ENCODE data around the gene RNF113B. TPM values are rescaled to one million over a fixed set of nuclear protein-coding genes. Genes with fewer than 3 reads are reported as not detected.

Gene RNF113B
- total RNA-seq, 2 experiments from 2014 or later: not detected

DNA sequence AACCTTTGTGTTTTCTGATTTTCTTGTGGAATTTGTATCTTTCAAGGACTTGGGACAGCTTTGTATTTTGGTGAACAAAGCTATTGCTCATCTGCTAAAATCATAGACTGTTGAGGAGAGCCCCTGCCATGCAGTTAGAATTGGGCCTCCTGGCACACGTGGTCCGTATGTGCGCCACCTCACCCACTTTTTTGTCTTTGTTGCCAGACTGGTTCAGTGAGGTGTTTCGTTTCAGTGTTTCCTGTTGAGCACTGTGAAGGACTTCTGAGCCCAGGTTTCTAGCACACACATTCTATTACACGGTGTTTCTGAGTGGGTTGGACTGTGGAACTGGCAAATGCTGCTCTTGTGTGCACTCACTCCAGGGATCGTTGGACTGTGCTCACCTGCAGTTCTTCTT is 37.6 kb upstream of the RNF113B start:
- BruUV-seq (replicated peaks): no TSS peak
- Histone ChIP-seq H3K9me3 (ENCODE audit: low read length) (no peaks in the 10 kb centered on the region), H2AFZ (ENCODE audit: low read length) (no peak overlapping the region), H3K4me3 (ENCODE audit: low read depth, low read length, poor library complexity, severe bottlenecking) (no peak overlapping the region), H3K9me2 (ENCODE audit: insufficient read depth, low read length) (no peaks in the 10 kb centered on the region), H3K79me2 (ENCODE audit: insufficient read depth, low read depth, low read length) (no peaks in the 10 kb centered on the region), H4K20me1 (ENCODE audit: insufficient read depth, low read length) (no peaks in the 10 kb centered on the region), H3K4me1 (ENCODE audit: insufficient read depth, low read length, poor library complexity, severe bottlenecking) (no peaks in the 10 kb centered on the region), H3K4me2 (ENCODE audit: low read length) (no peak overlapping the region), H3K36me3 (ENCODE audit: insufficient read depth, low read length) (no peaks in the 10 kb centered on the region), H3K27ac (ENCODE audit: low read depth, low read length, poor library complexity, severe bottlenecking) (no peak overlapping the region)
- POLR2A ChIA-PET: no interaction called here
- DNase-seq (ENCODE audit: low spot score): no peak
- CTCF ChIA-PET (ENCODE audit: unreplicated experiment): no interaction called here
- intact Hi-C loops (cut with micrococcal nuclease; ENCODE audit: unreplicated experiment): no loop called here
- TF ChIP-seq, protein P1, sequence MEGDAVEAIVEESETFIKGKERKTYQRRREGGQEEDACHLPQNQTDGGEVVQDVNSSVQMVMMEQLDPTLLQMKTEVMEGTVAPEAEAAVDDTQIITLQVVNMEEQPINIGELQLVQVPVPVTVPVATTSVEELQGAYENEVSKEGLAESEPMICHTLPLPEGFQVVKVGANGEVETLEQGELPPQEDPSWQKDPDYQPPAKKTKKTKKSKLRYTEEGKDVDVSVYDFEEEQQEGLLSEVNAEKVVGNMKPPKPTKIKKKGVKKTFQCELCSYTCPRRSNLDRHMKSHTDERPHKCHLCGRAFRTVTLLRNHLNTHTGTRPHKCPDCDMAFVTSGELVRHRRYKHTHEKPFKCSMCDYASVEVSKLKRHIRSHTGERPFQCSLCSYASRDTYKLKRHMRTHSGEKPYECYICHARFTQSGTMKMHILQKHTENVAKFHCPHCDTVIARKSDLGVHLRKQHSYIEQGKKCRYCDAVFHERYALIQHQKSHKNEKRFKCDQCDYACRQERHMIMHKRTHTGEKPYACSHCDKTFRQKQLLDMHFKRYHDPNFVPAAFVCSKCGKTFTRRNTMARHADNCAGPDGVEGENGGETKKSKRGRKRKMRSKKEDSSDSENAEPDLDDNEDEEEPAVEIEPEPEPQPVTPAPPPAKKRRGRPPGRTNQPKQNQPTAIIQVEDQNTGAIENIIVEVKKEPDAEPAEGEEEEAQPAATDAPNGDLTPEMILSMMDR (conservative IDR thresholded peaks at IDR 0.05; ENCODE audit: low read length): no peak
- TF ChIP-seq EZH2phosphoT487 (IDR thresholded peaks at IDR 0.05; ENCODE audit: borderline replicate concordance, low read depth, low read length): no peak

DNA sequence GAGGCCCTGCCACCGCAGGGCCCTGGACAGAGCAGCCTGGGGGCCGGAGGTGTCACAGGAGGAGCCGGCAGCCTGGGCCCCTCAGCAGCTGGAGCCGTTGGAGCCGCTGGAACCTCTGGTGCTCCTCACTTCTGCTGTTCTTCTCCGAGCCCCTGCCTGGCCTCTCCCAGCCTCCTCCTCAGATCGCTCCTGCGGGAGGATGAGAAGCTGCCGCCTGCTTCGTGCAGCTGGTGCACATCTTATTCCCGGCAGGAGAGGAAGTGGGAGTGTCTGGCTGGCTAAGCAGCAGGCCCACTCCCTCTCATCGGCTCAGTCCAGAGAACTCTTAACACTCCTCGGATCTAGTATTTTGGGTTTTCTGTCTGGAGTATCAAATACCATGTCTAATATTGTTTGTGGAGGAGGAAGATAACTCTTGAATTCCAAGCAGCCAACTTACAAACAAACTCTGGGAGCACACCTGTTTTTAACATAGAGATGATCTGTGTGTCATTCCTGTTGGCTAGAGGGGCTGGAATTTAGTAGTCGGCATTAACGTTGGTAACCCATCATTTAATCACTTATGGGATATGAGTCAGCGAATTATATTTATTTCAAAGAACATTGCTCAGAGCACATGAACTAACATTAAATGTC is 37.1 kb upstream of the RNF113B start:
- CTCF ChIA-PET (ENCODE audit: unreplicated experiment): no interaction called here
- no peak for DNase-seq (ENCODE audit: low spot score)

DNA sequence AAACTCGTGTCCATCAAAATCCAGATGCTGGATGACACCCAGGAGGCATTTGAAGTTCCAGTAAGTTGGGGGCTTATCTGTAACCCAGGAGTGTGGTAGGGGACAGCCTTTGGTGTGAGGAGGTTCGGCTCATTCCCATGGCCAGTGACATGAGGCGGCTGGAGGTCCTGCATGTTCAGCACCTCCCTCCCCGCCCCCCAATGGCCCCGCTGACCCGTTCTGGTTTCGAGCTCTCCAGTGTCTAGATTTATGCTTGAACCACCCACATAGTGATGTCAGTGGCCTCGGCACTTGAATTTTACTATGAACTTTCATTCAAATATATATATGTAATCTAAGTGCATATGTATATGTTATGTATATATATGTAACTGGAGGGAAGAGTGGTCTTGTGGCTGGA is 36.3 kb upstream of the RNF113B start:
- no peak overlapping the region for H2AFZ ChIP-seq (ENCODE audit: low read length)
- no peak overlapping the region for H3K4me2 ChIP-seq (ENCODE audit: low read length)
- intact Hi-C loops (cut with micrococcal nuclease; ENCODE audit: unreplicated experiment): no loop called here
- DNase-seq (ENCODE audit: low spot score): no peak
- POLR2A ChIA-PET: no interaction called here
- no peaks in the 10 kb centered on the region for H3K9me2 ChIP-seq (ENCODE audit: insufficient read depth, low read length)
- H3K9me3 ChIP-seq (ENCODE audit: low read length): no peaks in the 10 kb centered on the region
- no peak for TF ChIP-seq EZH2phosphoT487 (IDR thresholded peaks at IDR 0.05; ENCODE audit: borderline replicate concordance, low read depth, low read length)
- TF ChIP-seq, protein P1 (conservative IDR thresholded peaks at IDR 0.05; ENCODE audit: low read length): no peak
- no peak overlapping the region for H3K27ac ChIP-seq (ENCODE audit: low read depth, low read length, poor library complexity, severe bottlenecking)
- no peak overlapping the region for H3K4me3 ChIP-seq (ENCODE audit: low read depth, low read length, poor library complexity, severe bottlenecking)
- no peaks in the 10 kb centered on the region for H3K4me1 ChIP-seq (ENCODE audit: insufficient read depth, low read length, poor library complexity, severe bottlenecking)
- no peaks in the 10 kb centered on the region for H3K36me3 ChIP-seq (ENCODE audit: insufficient read depth, low read length)
- CTCF ChIA-PET (ENCODE audit: unreplicated experiment): no interaction called here
- BruUV-seq (replicated peaks): no TSS peak
- no peaks in the 10 kb centered on the region for H3K79me2 ChIP-seq (ENCODE audit: insufficient read depth, low read depth, low read length)
- H4K20me1 ChIP-seq (ENCODE audit: insufficient read depth, low read length): no peaks in the 10 kb centered on the region

More for the DNA sequence above, 37.1 kb upstream of the RNF113B start:
- Histone ChIP-seq H3K9me3 (ENCODE audit: low read length) (no peaks in the 10 kb centered on the region), H4K20me1 (ENCODE audit: insufficient read depth, low read length) (no peaks in the 10 kb centered on the region), H3K36me3 (ENCODE audit: insufficient read depth, low read length) (no peaks in the 10 kb centered on the region), H3K4me3 (ENCODE audit: low read depth, low read length, poor library complexity, severe bottlenecking) (no peak overlapping the region), H3K9me2 (ENCODE audit: insufficient read depth, low read length) (no peaks in the 10 kb centered on the region), H3K27ac (ENCODE audit: low read depth, low read length, poor library complexity, severe bottlenecking) (no peak overlapping the region), H3K79me2 (ENCODE audit: insufficient read depth, low read depth, low read length) (no peaks in the 10 kb centered on the region), H2AFZ (ENCODE audit: low read length) (no peak overlapping the region), H3K4me2 (ENCODE audit: low read length) (no peak overlapping the region), H3K4me1 (ENCODE audit: insufficient read depth, low read length, poor library complexity, severe bottlenecking) (no peaks in the 10 kb centered on the region)
- POLR2A ChIA-PET: no interaction called here
- no TSS peak for BruUV-seq (replicated peaks)
- intact Hi-C loops (cut with micrococcal nuclease; ENCODE audit: unreplicated experiment): no loop called here
- TF ChIP-seq, protein P1 (conservative IDR thresholded peaks at IDR 0.05; ENCODE audit: low read length): no peak
- TF ChIP-seq EZH2phosphoT487 (IDR thresholded peaks at IDR 0.05; ENCODE audit: borderline replicate concordance, low read depth, low read length): no peak

All from OCI-LY7 (cell line).